Keratinocyte (primary cell): ENCODE results near the gene TPTE.

Experiments used
- EZH2 ChIP-seq: IDR thresholded peaks from one replicate; pipeline ENCODE4 v1.6.1; 2012; ENCODE audit warnings: inconsistent platforms, mild to moderate bottlenecking, low read length, moderate library complexity
- TF ChIP-seq, protein P1 (sequence below), 3 experiments: IDR thresholded peaks in 1 of 3; conservative IDR thresholded peaks in 1 of 3; optimal IDR thresholded peaks in 1 of 3; 2 replicates in 2 of 3; 3 replicates in 1 of 3; pipeline versions ENCODE3 to v1.5.1; 2011; ENCODE audit warnings: low read length in 3 of 3, mild to moderate bottlenecking in 3 of 3, moderate library complexity in 2 of 3, control low read depth in 1 of 3, inconsistent platforms in 1 of 3; ENCODE audit not compliant: insufficient read depth in 2 of 3; ENCODE audit errors: extremely low read depth in 1 of 3

DNA sequence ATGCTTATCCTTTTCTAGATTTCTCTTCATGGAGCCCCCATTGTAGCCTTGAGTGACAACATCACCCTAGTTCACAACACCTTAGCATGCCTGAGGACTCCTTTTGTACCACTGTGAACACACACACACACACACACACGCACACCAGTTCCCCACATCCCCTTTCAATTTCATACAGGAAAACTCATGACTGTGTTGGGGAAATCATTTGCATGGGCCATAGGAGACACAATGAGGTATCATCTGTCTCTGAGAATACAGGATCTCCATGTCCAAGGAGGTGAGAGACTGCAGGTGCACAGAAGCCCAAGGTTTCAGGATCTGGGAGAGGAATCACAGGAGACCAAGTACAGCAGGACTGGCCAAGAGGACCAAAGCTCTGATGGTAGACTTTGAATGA lies 119.7 kb downstream of the TPTE start:
- TF ChIP-seq, protein P1, sequence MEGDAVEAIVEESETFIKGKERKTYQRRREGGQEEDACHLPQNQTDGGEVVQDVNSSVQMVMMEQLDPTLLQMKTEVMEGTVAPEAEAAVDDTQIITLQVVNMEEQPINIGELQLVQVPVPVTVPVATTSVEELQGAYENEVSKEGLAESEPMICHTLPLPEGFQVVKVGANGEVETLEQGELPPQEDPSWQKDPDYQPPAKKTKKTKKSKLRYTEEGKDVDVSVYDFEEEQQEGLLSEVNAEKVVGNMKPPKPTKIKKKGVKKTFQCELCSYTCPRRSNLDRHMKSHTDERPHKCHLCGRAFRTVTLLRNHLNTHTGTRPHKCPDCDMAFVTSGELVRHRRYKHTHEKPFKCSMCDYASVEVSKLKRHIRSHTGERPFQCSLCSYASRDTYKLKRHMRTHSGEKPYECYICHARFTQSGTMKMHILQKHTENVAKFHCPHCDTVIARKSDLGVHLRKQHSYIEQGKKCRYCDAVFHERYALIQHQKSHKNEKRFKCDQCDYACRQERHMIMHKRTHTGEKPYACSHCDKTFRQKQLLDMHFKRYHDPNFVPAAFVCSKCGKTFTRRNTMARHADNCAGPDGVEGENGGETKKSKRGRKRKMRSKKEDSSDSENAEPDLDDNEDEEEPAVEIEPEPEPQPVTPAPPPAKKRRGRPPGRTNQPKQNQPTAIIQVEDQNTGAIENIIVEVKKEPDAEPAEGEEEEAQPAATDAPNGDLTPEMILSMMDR (optimal IDR thresholded peaks at IDR 0.05 in 1 of 3, IDR thresholded peaks at IDR 0.05 in 1 of 3, conservative IDR thresholded peaks at IDR 0.05 in 1 of 3; ENCODE audit: extremely low read depth in 1 of 3, insufficient read depth in 2 of 3, low read length in 3 of 3): no peak
- TF ChIP-seq EZH2: no peak
